AG04449 (cell line): Measurements from ENCODE around the gene RBPJL.

Experiments
- CTCF ChIA-PET: fragments of 350-600 bp; formaldehyde crosslinking; extraction: SDS; loops from one replicate; lab custom pipeline; 2021; ENCODE audit warnings: antibody characterized with exemption; lab: Yijun Ruan, JAX
- POLR2A ChIA-PET: fragments of 400-600, 350-600 bp; formaldehyde crosslinking; extraction: SDS; loops from one replicate; lab custom pipeline; 2020; ENCODE audit warnings: antibody characterized with exemption, inconsistent platforms; lab: Yijun Ruan, JAX
- DNase-seq: peaks from one replicate; pipeline ENCODE4 v3.0.0-alpha.2; 2010; ENCODE audit warnings: low read depth, low spot score
- H3K4me3 ChIP-seq: 2 replicates; pipeline ENCODE4 v1.5.1; 2011; ENCODE audit warnings: low read depth, mild to moderate bottlenecking, control low read depth, low read length
- CTCF ChIP-seq: IDR thresholded peaks from one replicate; pipeline ENCODE4 v1.5.1; 2011; ENCODE audit warnings: mild to moderate bottlenecking, moderate library complexity, low read length, control low read depth, inconsistent platforms; ENCODE audit not compliant: insufficient read depth; ENCODE audit errors: missing control alignments

RBPJL gene

GRCh38 chr20:45336530-45337366 lies 30.1 kb downstream of the RBPJL start:
- TF ChIP-seq CTCF: no peak
- ChIA-PET CTCF (interaction anchor here (1.0 to 7.5 kb wide), 13 partner anchors 10 to 434 kb away, joined by 3 to 74 read pairs (median 7); partner anchors contain the start of genes PIGT and SYS1), POLR2A (interaction anchor here (0.6 to 3.8 kb wide), 12 partner anchors 11 to 553 kb away, joined by 3 to 91 read pairs (median 4); partner anchors contain the start of genes DNTTIP1, SDC4, SYS1 and WFDC3)
- peak; percentile 77 for DNase-seq
- H3K4me3 ChIP-seq: no peak overlapping the region

- CTCF ChIA-PET: interaction anchor here (1.0 to 7.5 kb wide), 14 partner anchors 9 to 433 kb away, joined by 3 to 74 read pairs (median 4); partner anchors contain the start of genes PIGT and SYS1
- no peak for TF ChIP-seq CTCF
- no peak overlapping the region; the same call in 1 of the 2 replicates for H3K4me3 ChIP-seq
- POLR2A ChIA-PET: interaction anchor here (0.5 to 3.8 kb wide), 11 partner anchors 10 to 552 kb away, joined by 3 to 91 read pairs (median 3); partner anchors contain the start of genes SDC4 and SYS1
- DNase-seq: peak; percentile 87
Measured at GRCh38 chr20:45337367-45338120, 30.9 kb downstream of the RBPJL start.

- no peak overlapping the region; the same call in 1 of the 2 replicates for H3K4me3 ChIP-seq
- DNase-seq: no peak
- no peak for TF ChIP-seq CTCF
- POLR2A ChIA-PET: interaction anchor here (0.5 to 3.8 kb wide), 4 partner anchors 9 to 441 kb away, joined by 3 to 91 read pairs (median 4); partner anchors contain the start of gene SDC4
- CTCF ChIA-PET: interaction anchor here (1.0 to 7.5 kb wide), 9 partner anchors 12 to 99 kb away, joined by 3 to 74 read pairs (median 5); partner anchors contain the start of gene PIGT
Measured at GRCh38 chr20:45338121-45339030, 31.7 kb downstream of the RBPJL start.

GRCh38 chr20:45339084-45339483 lies 32.4 kb downstream of the RBPJL start:
- CTCF ChIA-PET: interaction anchor here (1.0 to 7.5 kb wide), 6 partner anchors 13 to 98 kb away, joined by 4 to 74 read pairs (median 4); partner anchors contain the start of gene SYS1

More at GRCh38 chr20:45339084-45339483, 32.4 kb downstream of the RBPJL start:
- DNase-seq: no peak
- TF ChIP-seq CTCF: no peak
- POLR2A ChIA-PET: interaction anchor here (3.8 kb wide), 1 partner anchor 8 kb away, joined by 91 read pairs; the partner anchor contains the start of gene SDC4
- H3K4me3 ChIP-seq: no peak overlapping the region
